Heart left ventricle (tissue), 13 donors: ENCODE data around the gene AKAP8.

Experiments
- POLR2A ChIP-seq, 2 donors: fragments of 450-650 bp; IDR thresholded peaks; one replicate each; pipeline ENCODE4 v1.6.1; 2017; ENCODE audit warnings: antibody characterized with exemption in 2 of 2, mild to moderate bottlenecking in 2 of 2, moderate library complexity in 2 of 2
- TF ChIP-seq, protein P1 (sequence below), 12 donors: fragments of 200-600 bp; sonication (generic) in 4 of 12; IDR thresholded peaks; one replicate each; pipeline versions ENCODE4 v1.5.0 to v1.8.0; 2018 to 2022; ENCODE audit warnings: antibody characterized with exemption in 12 of 12, mild to moderate bottlenecking in 5 of 12
- donor health status: ischemic (EF 13 %, LVEDD 7.1; RV severe dilation, severe dysfunction).
- donor health status: DM: no; HTN: yes; CAD: no.
- donor health status: DM: no; HTN: no; CAD: no.
- donor health status: ischemic (EF 25% LVEDD 6.9; RV normal size, moderate dysfunction).
- donor health status: ischemic (EF 25% LVEDD 5.7; RV mildly dilated, moderate dysfunction).
- donor health status: ischemic (EF 35%, LVEDD 5.7; RV mildly dilated, moderate dysfunction).
- donor health status: nonischemic (EF 11% LVEDD 7.7; RV severe dilation, severe dysfunction).
- donor health status: DM: yes; HTN: yes; CAD: no.
- donor health status: PGD.
- donor health status: ischemic (EF 29% LVEDD 5.4; RV normal size, mild dysfunction).
- donor health status: nonischemic (EF 23%, LVEDD 6.1; RV moderate dilation, normal function).

DNA sequence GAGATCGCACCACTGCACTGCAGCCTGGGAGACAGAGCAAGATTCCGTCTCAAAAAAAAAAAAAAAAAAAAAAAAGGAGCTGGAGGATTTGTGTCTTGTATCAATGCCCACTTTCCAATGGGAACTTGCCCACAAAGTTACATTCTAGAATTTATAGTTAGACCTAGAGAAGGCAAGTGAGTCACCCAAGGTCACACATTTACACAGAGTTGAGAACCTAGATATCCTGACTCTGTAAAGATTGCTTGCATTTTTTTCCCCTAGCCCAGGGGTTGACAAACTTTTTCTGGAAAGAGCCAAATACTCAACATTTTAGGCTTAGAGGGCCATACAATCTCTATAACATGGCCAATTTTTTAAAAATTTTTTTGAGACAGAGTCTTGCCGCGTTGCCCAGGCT, 39.5 kb downstream of the AKAP8 start:
- TF ChIP-seq, protein P1, sequence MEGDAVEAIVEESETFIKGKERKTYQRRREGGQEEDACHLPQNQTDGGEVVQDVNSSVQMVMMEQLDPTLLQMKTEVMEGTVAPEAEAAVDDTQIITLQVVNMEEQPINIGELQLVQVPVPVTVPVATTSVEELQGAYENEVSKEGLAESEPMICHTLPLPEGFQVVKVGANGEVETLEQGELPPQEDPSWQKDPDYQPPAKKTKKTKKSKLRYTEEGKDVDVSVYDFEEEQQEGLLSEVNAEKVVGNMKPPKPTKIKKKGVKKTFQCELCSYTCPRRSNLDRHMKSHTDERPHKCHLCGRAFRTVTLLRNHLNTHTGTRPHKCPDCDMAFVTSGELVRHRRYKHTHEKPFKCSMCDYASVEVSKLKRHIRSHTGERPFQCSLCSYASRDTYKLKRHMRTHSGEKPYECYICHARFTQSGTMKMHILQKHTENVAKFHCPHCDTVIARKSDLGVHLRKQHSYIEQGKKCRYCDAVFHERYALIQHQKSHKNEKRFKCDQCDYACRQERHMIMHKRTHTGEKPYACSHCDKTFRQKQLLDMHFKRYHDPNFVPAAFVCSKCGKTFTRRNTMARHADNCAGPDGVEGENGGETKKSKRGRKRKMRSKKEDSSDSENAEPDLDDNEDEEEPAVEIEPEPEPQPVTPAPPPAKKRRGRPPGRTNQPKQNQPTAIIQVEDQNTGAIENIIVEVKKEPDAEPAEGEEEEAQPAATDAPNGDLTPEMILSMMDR (IDR thresholded peaks at IDR 0.05): no peak
- no peak for TF ChIP-seq POLR2A (IDR thresholded peaks at IDR 0.05)
